ENCODE data around the gene MET.

MET gene

GRCh38 chr7:116782177-116782711 lies 110.2 kb downstream of the MET start:
- DNase-seq (no peak), ATAC-seq (replicated peaks) (no peak)
- H3K4me3 Mint-ChIP-seq: no peak overlapping the region
- H3K36me3 Mint-ChIP-seq (ENCODE audit: insufficient read depth): no peaks in the 10 kb centered on the region
- H3K9me3 Mint-ChIP-seq: no peaks in the 10 kb centered on the region
- peaks cover 0 to 10% of the 10 kb centered on the region in 2 donors for H3K27me3 Mint-ChIP-seq
- no peak overlapping the region for H3K27ac Mint-ChIP-seq
- no peaks in the 10 kb centered on the region for H3K4me1 Mint-ChIP-seq (ENCODE audit: low read depth in 2 of 2)

GRCh38 chr7:116783666-116784318 lies 111.8 kb downstream of the MET start:
- no peak for ATAC-seq (replicated peaks)
- no peak overlapping the region for H3K4me3 Mint-ChIP-seq
- H3K27me3 Mint-ChIP-seq: peaks cover 0 to 10% of the 10 kb centered on the region in 2 donors

GRCh38 chr7:116784647-116785046 lies 112.7 kb downstream of the MET start:
- ATAC-seq (replicated peaks) (no peak), DNase-seq (no peak)
- Mint-ChIP-seq H3K36me3 (ENCODE audit: insufficient read depth) (no peaks in the 10 kb centered on the region), H3K4me1 (ENCODE audit: low read depth in 2 of 2) (no peaks in the 10 kb centered on the region), H3K9me3 (no peaks in the 10 kb centered on the region), H3K27ac (no peak overlapping the region), H3K4me3 (no peak overlapping the region), H3K27me3 (peaks cover 0 to 10% of the 10 kb centered on the region in 2 donors)

More at GRCh38 chr7:116783666-116784318, 111.8 kb downstream of the MET start:
- H3K36me3 Mint-ChIP-seq (ENCODE audit: insufficient read depth): no peaks in the 10 kb centered on the region
- H3K27ac Mint-ChIP-seq: no peak overlapping the region
- H3K4me1 Mint-ChIP-seq (ENCODE audit: low read depth in 2 of 2): no peaks in the 10 kb centered on the region
- H3K9me3 Mint-ChIP-seq: no peaks in the 10 kb centered on the region
- no peak for DNase-seq

GRCh38 chr7:116785843-116786242 lies 113.8 kb downstream of the MET start:
- H3K4me3 Mint-ChIP-seq: no peak overlapping the region
- no peaks in the 10 kb centered on the region for H3K9me3 Mint-ChIP-seq
- no peaks in the 10 kb centered on the region for H3K36me3 Mint-ChIP-seq (ENCODE audit: insufficient read depth)
- no peaks in the 10 kb centered on the region for H3K4me1 Mint-ChIP-seq (ENCODE audit: low read depth in 2 of 2)
- DNase-seq (no peak), ATAC-seq (replicated peaks) (no peak)
- no peak overlapping the region for H3K27ac Mint-ChIP-seq
- peaks cover 0 to 7% of the 10 kb centered on the region in 2 donors for H3K27me3 Mint-ChIP-seq

- DNase-seq (no peak), ATAC-seq (replicated peaks) (peak; percentile 40)
- Mint-ChIP-seq H3K36me3 (ENCODE audit: insufficient read depth) (no peaks in the 10 kb centered on the region), H3K27ac (no peak overlapping the region), H3K9me3 (no peaks in the 10 kb centered on the region), H3K4me1 (ENCODE audit: low read depth in 2 of 2) (no peaks in the 10 kb centered on the region), H3K27me3 (no peaks in the 10 kb centered on the region), H3K4me3 (no peak overlapping the region)
Measured at GRCh38 chr7:116786791-116787443, 114.9 kb downstream of the MET start.

- H3K36me3 Mint-ChIP-seq (ENCODE audit: insufficient read depth): no peaks in the 10 kb centered on the region
- no peak overlapping the region for H3K27ac Mint-ChIP-seq
- H3K9me3 Mint-ChIP-seq: no peaks in the 10 kb centered on the region
- no peaks in the 10 kb centered on the region for H3K4me1 Mint-ChIP-seq (ENCODE audit: low read depth in 2 of 2)
- H3K4me3 Mint-ChIP-seq: no peak overlapping the region
- no peak for ATAC-seq (replicated peaks)
- no peaks in the 10 kb centered on the region for H3K27me3 Mint-ChIP-seq
- no peak for DNase-seq
Measured at GRCh38 chr7:116787881-116788280, 115.9 kb downstream of the MET start.

GRCh38 chr7:116788572-116789197 lies 116.7 kb downstream of the MET start:
- DNase-seq (no peak), ATAC-seq (replicated peaks) (no peak)
- H3K36me3 Mint-ChIP-seq (ENCODE audit: insufficient read depth): no peaks in the 10 kb centered on the region
- no peak overlapping the region for H3K4me3 Mint-ChIP-seq
- H3K9me3 Mint-ChIP-seq: no peaks in the 10 kb centered on the region
- H3K27me3 Mint-ChIP-seq: no peaks in the 10 kb centered on the region
- H3K4me1 Mint-ChIP-seq (ENCODE audit: low read depth in 2 of 2): no peaks in the 10 kb centered on the region
- H3K27ac Mint-ChIP-seq: no peak overlapping the region

- Mint-ChIP-seq H3K27ac (no peak overlapping the region), H3K4me3 (no peak overlapping the region), H3K36me3 (ENCODE audit: insufficient read depth) (no peaks in the 10 kb centered on the region), H3K4me1 (ENCODE audit: low read depth in 2 of 2) (no peaks in the 10 kb centered on the region), H3K9me3 (no peaks in the 10 kb centered on the region), H3K27me3 (peaks cover 0 to 9% of the 10 kb centered on the region in 2 donors)
- no peak for ATAC-seq (replicated peaks)
- DNase-seq: no peak
Measured at GRCh38 chr7:116790025-116790424, 118.0 kb downstream of the MET start.

- no peak overlapping the region for H3K27ac Mint-ChIP-seq
- H3K4me3 Mint-ChIP-seq: no peak overlapping the region
- peaks cover 0 to 9% of the 10 kb centered on the region in 2 donors for H3K27me3 Mint-ChIP-seq
- ATAC-seq (replicated peaks) (no peak), DNase-seq (no peak)
- no peaks in the 10 kb centered on the region for H3K9me3 Mint-ChIP-seq
- no peaks in the 10 kb centered on the region for H3K36me3 Mint-ChIP-seq (ENCODE audit: insufficient read depth)
- H3K4me1 Mint-ChIP-seq (ENCODE audit: low read depth in 2 of 2): no peaks in the 10 kb centered on the region
Measured at GRCh38 chr7:116792813-116793212, 120.8 kb downstream of the MET start.

- Mint-ChIP-seq H3K27ac (no peak overlapping the region), H3K4me1 (ENCODE audit: low read depth in 2 of 2) (no peaks in the 10 kb centered on the region), H3K36me3 (ENCODE audit: insufficient read depth) (no peaks in the 10 kb centered on the region), H3K4me3 (no peak overlapping the region), H3K9me3 (no peaks in the 10 kb centered on the region), H3K27me3 (peaks cover 0 to 10% of the 10 kb centered on the region in 2 donors)
- no peak for DNase-seq
- ATAC-seq (replicated peaks): no peak
Measured at GRCh38 chr7:116793795-116794340, 121.9 kb downstream of the MET start.

- Mint-ChIP-seq H3K36me3 (ENCODE audit: insufficient read depth) (no peaks in the 10 kb centered on the region), H3K4me1 (ENCODE audit: low read depth in 2 of 2) (no peaks in the 10 kb centered on the region), H3K9me3 (no peaks in the 10 kb centered on the region), H3K27ac (no peak overlapping the region), H3K27me3 (peaks cover 10 to 27% of the 10 kb centered on the region in 2 donors), H3K4me3 (no peak overlapping the region)
- ATAC-seq (replicated peaks): no peak
- no peak for DNase-seq
Measured at GRCh38 chr7:116796471-116796870, 124.5 kb downstream of the MET start.

- Mint-ChIP-seq H3K4me1 (ENCODE audit: low read depth in 2 of 2) (peaks cover 0 to under 1% of the 10 kb centered on the region in 2 donors), H3K9me3 (no peaks in the 10 kb centered on the region), H3K4me3 (no peak overlapping the region), H3K27ac (no peak overlapping the region), H3K36me3 (ENCODE audit: insufficient read depth) (no peaks in the 10 kb centered on the region), H3K27me3 (peaks cover 11 to 27% of the 10 kb centered on the region in 2 donors)
- DNase-seq (no peak), ATAC-seq (replicated peaks) (no peak)
Measured at GRCh38 chr7:116797612-116798011, 125.6 kb downstream of the MET start.

GRCh38 chr7:116798232-116798631 lies 126.2 kb downstream of the MET start:
- Mint-ChIP-seq H3K27ac (no peak overlapping the region), H3K4me1 (ENCODE audit: low read depth in 2 of 2) (peaks cover 0 to 3% of the 10 kb centered on the region in 2 donors), H3K27me3 (peaks cover 15 to 27% of the 10 kb centered on the region in 2 donors), H3K4me3 (no peak overlapping the region), H3K9me3 (no peaks in the 10 kb centered on the region), H3K36me3 (ENCODE audit: insufficient read depth) (no peaks in the 10 kb centered on the region)
- DNase-seq (no peak), ATAC-seq (replicated peaks) (no peak)

All from effector memory CD8-positive, alpha-beta T cell (primary cell).